Activated naive CD8-positive, alpha-beta T cell treated with anti-CD3 and anti-CD28 coated beads, Interleukin-2, amount 10 ng/mL, durations not matched to agents 7 days and 5 days (primary cell): ENCODE measurements around the gene TUBA8. TPM values are rescaled to one million over a fixed set of nuclear protein-coding genes. Genes with fewer than 3 reads are reported as not detected.
"Not testable (repeated sequence)": the region's sequence is repeated elsewhere in the genome, so short reads cannot be mapped to it uniquely, and the experiment has no call there.

Experiments used
- ATAC-seq: fragments of 150-1000 bp; cut with Tn5 transposase; one replicate; pipeline ENCODE4 v1.10.0; 2021; ENCODE audit warnings: low read depth, moderate library complexity
- POLR2A ChIA-PET: fragments of 350-600 bp; sonication (Branson Sonifier 250); formaldehyde crosslinking; loops from one replicate; lab custom pipeline; 2021; ENCODE audit warnings: antibody characterized with exemption; lab: Charles Lee
- DNase-seq: peaks from one replicate; pipeline ENCODE4 v3.0.0; 2021
- H3K27ac Mint-ChIP-seq: one replicate; pipeline ENCODE4 v1.8.0; 2022; ENCODE audit warnings: mild to moderate bottlenecking, mixed read lengths
- H3K27me3 Mint-ChIP-seq: one replicate; pipeline ENCODE4 v1.8.0; 2022; ENCODE audit warnings: mild to moderate bottlenecking, moderate library complexity, mixed read lengths
- H3K36me3 Mint-ChIP-seq: one replicate; pipeline ENCODE4 v1.8.0; 2021; ENCODE audit warnings: mild to moderate bottlenecking, mixed read lengths
- H3K4me1 Mint-ChIP-seq: one replicate; pipeline ENCODE4 v1.8.0; 2021; ENCODE audit warnings: mixed read lengths
- H3K4me3 Mint-ChIP-seq: one replicate; pipeline ENCODE4 v1.8.0; 2022; ENCODE audit warnings: mild to moderate bottlenecking, moderate library complexity, mixed read lengths
- H3K9me3 Mint-ChIP-seq: one replicate; pipeline ENCODE4 v1.8.0; 2021; ENCODE audit warnings: mixed read lengths
- total RNA-seq, 2 experiments: library from RNA; stranded (reverse); gene quantifications; one replicate each; pipeline ENCODE4 v1.2.3, GENCODE V29; 2021

Gene TUBA8
- total RNA-seq, 2 experiments from 2014 or later: 0.99 to 3.7 TPM

DNA sequence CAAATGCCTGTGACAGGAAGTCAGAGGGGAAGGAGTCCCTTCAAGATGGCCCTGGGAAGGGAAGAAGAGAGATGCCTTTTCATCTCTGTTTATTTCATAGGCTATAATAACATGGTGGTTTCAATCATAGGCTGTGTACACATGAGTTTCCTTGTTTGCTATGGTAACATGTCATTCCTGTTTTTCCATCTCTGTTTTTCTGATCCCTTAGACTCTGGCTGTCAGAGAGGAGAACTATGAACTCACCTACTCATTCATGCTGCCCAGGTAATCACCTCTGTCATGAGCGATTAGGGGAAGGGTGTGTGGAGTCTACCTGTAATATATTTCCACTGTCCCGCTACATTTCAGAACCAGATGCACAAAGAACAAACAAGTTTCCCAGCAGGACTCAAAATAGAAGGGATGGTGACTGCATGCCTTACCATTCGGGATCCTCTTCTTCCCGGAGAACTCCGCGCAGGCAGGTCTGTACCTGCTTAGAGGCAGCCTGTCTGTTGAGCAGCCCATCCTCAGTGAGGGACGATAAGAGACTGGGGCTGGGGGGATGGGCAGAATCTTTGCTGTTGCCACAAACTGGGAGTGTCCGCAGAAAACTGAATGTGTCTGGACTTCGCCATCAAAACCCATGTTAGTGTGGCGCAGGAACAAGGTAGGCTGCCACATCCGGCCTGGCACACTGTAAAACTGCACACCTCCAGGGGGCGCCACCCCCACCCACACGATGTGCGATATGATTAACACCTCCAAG lies 39.9 kb upstream of the TUBA8 start:
- Mint-ChIP-seq H3K36me3 (no peaks in the 10 kb centered on the region), H3K27ac (no peak overlapping the region), H3K4me1 (peaks cover 4% of the 10 kb centered on the region), H3K4me3 (no peak overlapping the region), H3K27me3 (peaks cover 23% of the 10 kb centered on the region), H3K9me3 (no peaks in the 10 kb centered on the region)
- ATAC-seq (no peak), DNase-seq (no peak)
- POLR2A ChIA-PET: no interaction called here

GRCh38 chr22:18071307-18071967 lies 39.2 kb upstream of the TUBA8 start:
- DNase-seq, H3K9me3 Mint-ChIP-seq, POLR2A ChIA-PET, H3K4me1 Mint-ChIP-seq, H3K27ac Mint-ChIP-seq, ATAC-seq, H3K4me3 Mint-ChIP-seq, H3K36me3 Mint-ChIP-seq: not testable (repeated sequence)
- H3K27me3 Mint-ChIP-seq: peaks cover 16% of the 10 kb centered on the region

- ATAC-seq (no peak), DNase-seq (no peak)
- no peak overlapping the region for H3K27ac Mint-ChIP-seq
- no peak overlapping the region for H3K4me3 Mint-ChIP-seq
- H3K27me3 Mint-ChIP-seq: peaks cover 14% of the 10 kb centered on the region
- POLR2A ChIA-PET: no interaction called here
- H3K36me3 Mint-ChIP-seq: no peaks in the 10 kb centered on the region
- H3K4me1 Mint-ChIP-seq: peaks cover 9% of the 10 kb centered on the region
- H3K9me3 Mint-ChIP-seq: no peaks in the 10 kb centered on the region
These were observed 38.7 kb upstream of the TUBA8 start for GRCh38 chr22:18071968-18072310.

- Mint-ChIP-seq H3K9me3 (no peaks in the 10 kb centered on the region), H3K4me3 (no peak overlapping the region), H3K27me3 (peaks cover 10% of the 10 kb centered on the region), H3K27ac (no peak overlapping the region), H3K36me3 (peaks cover 3% of the 10 kb centered on the region), H3K4me1 (peaks cover 14% of the 10 kb centered on the region)
- POLR2A ChIA-PET: no interaction called here
- DNase-seq (no peak), ATAC-seq (no peak)
These were observed 37.1 kb upstream of the TUBA8 start for GRCh38 chr22:18073467-18073866.

- peaks cover 18% of the 10 kb centered on the region for H3K4me1 Mint-ChIP-seq
- H3K27ac Mint-ChIP-seq, H3K36me3 Mint-ChIP-seq, H3K9me3 Mint-ChIP-seq, POLR2A ChIA-PET, H3K27me3 Mint-ChIP-seq, DNase-seq, ATAC-seq, H3K4me3 Mint-ChIP-seq: not testable (repeated sequence)
These were observed 36.7 kb upstream of the TUBA8 start for GRCh38 chr22:18073927-18074326.

DNA sequence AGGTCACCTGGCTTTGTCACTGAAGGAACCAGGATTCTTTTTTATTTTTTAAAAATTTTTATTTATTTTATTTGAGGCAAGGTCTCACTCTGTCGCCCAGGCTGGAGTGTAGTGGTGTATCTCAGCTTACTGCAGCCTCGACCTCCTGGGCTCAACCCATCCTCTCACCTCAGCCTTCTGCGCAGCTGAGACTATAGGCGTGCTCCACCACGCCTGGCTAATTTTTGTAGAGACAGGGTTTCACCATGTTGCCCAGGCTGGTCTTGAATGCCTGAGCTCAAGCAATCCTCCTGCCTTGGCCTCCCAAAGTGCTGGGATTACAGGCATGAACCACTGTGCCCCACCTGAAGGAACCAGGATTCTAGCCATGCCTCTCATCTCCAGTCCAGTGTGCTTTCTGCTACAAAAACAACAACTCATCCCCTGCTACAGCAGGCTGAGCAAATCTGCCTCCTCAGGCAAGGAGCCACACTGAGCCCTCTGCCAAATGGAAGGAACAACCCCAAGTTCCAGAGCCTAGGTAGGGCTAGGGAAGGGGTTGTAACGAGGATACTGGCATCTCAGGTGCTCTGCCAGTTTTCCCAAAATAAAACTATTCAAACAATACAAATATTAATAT lies 35.4 kb upstream of the TUBA8 start:
- DNase-seq (no peak), ATAC-seq (no peak)
- Mint-ChIP-seq H3K27ac (no peak overlapping the region), H3K9me3 (no peaks in the 10 kb centered on the region), H3K36me3 (peaks cover 8% of the 10 kb centered on the region), H3K4me1 (peaks cover 29% of the 10 kb centered on the region), H3K27me3 (no peaks in the 10 kb centered on the region), H3K4me3 (no peak overlapping the region)
- POLR2A ChIA-PET: interaction anchor here (1.1 to 1.3 kb wide), 2 partner anchors 75 to 903 kb away, joined by 3 read pairs; no protein-coding TSS in a partner anchor

- DNase-seq (no peak), ATAC-seq (no peak)
- Mint-ChIP-seq H3K27ac (no peak overlapping the region), H3K27me3 (no peaks in the 10 kb centered on the region), H3K36me3 (peaks cover 13% of the 10 kb centered on the region), H3K9me3 (no peaks in the 10 kb centered on the region), H3K4me3 (peak overlapping the region; percentile 36), H3K4me1 (peaks cover 29% of the 10 kb centered on the region)
- POLR2A ChIA-PET: interaction anchor here (1.0 to 4.1 kb wide), 6 partner anchors 75 to 904 kb away, joined by 3 to 70 read pairs (median 3); partner anchors contain the start of gene USP18
These were observed 34.7 kb upstream of the TUBA8 start for GRCh38 chr22:18075720-18076497.

DNA sequence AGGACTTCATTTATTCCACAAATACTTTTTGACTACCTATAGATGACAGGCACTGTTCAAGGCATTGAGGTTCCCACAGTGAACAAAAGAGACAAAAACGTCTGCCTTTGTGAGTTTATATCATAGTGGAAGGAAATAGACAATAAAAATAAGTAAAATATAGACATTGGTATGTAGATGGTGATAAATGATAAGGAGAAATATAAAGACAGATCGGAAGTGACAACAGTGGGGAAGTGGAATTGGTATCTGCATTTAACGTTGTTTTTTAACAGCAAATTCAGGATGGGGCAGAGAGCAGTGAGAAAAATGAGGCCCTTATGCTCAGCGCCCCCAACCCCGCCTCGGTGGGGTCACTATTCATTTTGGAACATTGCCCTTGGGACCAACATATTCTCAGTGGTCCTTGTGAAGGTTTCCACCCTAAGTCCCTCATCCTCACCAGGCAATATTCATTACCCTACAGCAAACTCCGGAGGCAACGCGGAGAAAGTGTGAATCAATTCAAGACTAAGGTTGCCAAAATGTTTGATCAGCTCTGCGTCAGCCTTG lies 33.4 kb upstream of the TUBA8 start:
- Mint-ChIP-seq H3K4me3 (peak overlapping the region; percentile 98), H3K36me3 (peaks cover 22% of the 10 kb centered on the region), H3K9me3 (no peaks in the 10 kb centered on the region), H3K27ac (peak overlapping the region; percentile 99), H3K4me1 (peaks cover 39% of the 10 kb centered on the region), H3K27me3 (no peaks in the 10 kb centered on the region)
- POLR2A ChIA-PET: interaction anchor here (0.8 to 4.1 kb wide), 17 partner anchors 11 to 438 kb away, joined by 3 to 70 read pairs (median 4); partner anchors contain the start of genes BCL2L13 and USP18
- no peak for ATAC-seq
- DNase-seq: no peak

DNA sequence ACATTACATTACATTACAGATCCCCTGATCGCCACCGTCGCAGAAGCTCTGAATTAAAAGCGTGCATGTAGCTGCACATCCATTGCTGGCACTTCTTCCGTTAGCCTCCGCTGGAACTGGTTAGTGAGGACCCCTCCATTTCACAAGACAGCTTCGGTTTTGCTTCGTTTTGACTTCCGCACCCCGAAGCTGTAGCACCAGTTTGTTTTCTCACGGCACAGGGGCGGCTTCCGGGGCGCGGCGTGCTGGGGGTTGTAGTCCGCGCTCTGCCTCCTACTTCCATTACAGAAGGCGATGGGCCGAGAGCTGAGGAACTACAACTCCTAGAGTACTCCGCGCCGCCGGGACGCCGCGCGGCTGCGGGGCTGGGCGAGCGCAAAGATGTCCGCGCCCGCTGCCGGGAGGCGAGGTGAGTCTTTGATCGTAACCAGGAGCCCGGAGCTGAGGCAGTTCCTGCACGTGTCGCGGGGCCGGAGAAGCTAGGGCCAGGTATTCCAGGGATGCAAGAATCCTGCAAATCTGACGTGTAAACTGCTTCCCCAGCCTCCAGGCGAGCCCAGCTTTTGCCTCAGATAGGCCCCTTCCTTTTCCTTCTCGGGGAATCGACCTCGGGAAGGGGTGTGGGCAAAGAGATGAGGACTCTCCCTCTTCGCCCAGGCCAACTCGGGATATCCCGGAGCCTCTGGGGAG lies 32.8 kb upstream of the TUBA8 start, which contains the start of gene PEX26:
PEX26 (plus strand) TSS at position 352 of the 690 bp plus-strand sequence. CDS start 387 bp downstream, outside the sequence.
- POLR2A ChIA-PET: interaction anchor here (0.5 to 4.1 kb wide), 18 partner anchors 10 to 439 kb away, joined by 3 to 70 read pairs (median 4); partner anchors contain the start of genes BCL2L13 and USP18
- Mint-ChIP-seq H3K4me1 (peaks cover 44% of the 10 kb centered on the region), H3K9me3 (no peaks in the 10 kb centered on the region), H3K27me3 (no peaks in the 10 kb centered on the region), H3K4me3 (peak within 1 kb of the TSS; percentile 98), H3K27ac (peak within 1 kb of the TSS; percentile 99), H3K36me3 (peaks cover 29% of the 10 kb centered on the region)
- ATAC-seq (peak; percentile 98), DNase-seq (peak; percentile 91)

- H3K4me3 Mint-ChIP-seq: peak overlapping the region; percentile 98
- ATAC-seq: peak; percentile 10
- H3K36me3 Mint-ChIP-seq: peaks cover 29% of the 10 kb centered on the region
- no peaks in the 10 kb centered on the region for H3K9me3 Mint-ChIP-seq
- H3K27me3 Mint-ChIP-seq: no peaks in the 10 kb centered on the region
- POLR2A ChIA-PET: interaction anchor here (0.5 to 4.1 kb wide), 12 partner anchors 9 to 440 kb away, joined by 3 to 70 read pairs (median 4); partner anchors contain the start of genes BCL2L13 and USP18
- peak overlapping the region; percentile 99 for H3K27ac Mint-ChIP-seq
- peak; percentile 61 for DNase-seq
- H3K4me1 Mint-ChIP-seq: peaks cover 45% of the 10 kb centered on the region
These were observed 32.1 kb upstream of the TUBA8 start for GRCh38 chr22:18078329-18079041.

- no peak for DNase-seq
- Mint-ChIP-seq H3K27me3 (no peaks in the 10 kb centered on the region), H3K27ac (no peak overlapping the region), H3K4me1 (peaks cover 45% of the 10 kb centered on the region), H3K36me3 (peaks cover 30% of the 10 kb centered on the region), H3K4me3 (peak overlapping the region; percentile 9), H3K9me3 (no peaks in the 10 kb centered on the region)
- POLR2A ChIA-PET: interaction anchor here (0.5 to 4.1 kb wide), 3 partner anchors 38 to 294 kb away, joined by 3 to 70 read pairs (median 4); partner anchors contain the start of gene USP18
- ATAC-seq: no peak
These were observed 30.8 kb upstream of the TUBA8 start for GRCh38 chr22:18079706-18080233.
